ENCODE measurements around the gene CRKL. TPM values are rescaled to one million over a fixed set of nuclear protein-coding genes. Genes with fewer than 3 reads are reported as not detected.

CRKL gene
- polyA plus RNA-seq, 3 donors: 58.7 to 61.0 (median 60.7) TPM

Other genes starting within 250 kb of the CRKL start
- 1 to 10 TPM; 2.7 to 3.6 (median 3.0) TPM for gene SERPIND1, start 143.3 kb upstream of the CRKL start, polyA plus RNA-seq (ENCODE audit: insufficient read length in 3 of 3)
- gene PI4KA, start 58.6 kb upstream of the CRKL start, polyA plus RNA-seq (ENCODE audit: insufficient read length in 3 of 3): 10 to 100 TPM; 74.5 to 84.6 (median 76.0) TPM
- 10 to 100 TPM; 28.1 to 35.5 (median 29.0) TPM for gene SNAP29, start 58.4 kb upstream of the CRKL start, polyA plus RNA-seq (ENCODE audit: insufficient read length in 3 of 3)
- gene AIFM3, start 49.8 kb downstream of the CRKL start, polyA plus RNA-seq (ENCODE audit: insufficient read length in 3 of 3): 1 to 10 TPM; 1.1 to 1.6 (median 1.5) TPM
- gene LZTR1, start 64.9 kb downstream of the CRKL start, polyA plus RNA-seq (ENCODE audit: insufficient read length in 3 of 3): 10 to 100 TPM; 49.3 to 60.5 (median 49.8) TPM
- 10 to 100 TPM; 18.2 to 23.8 (median 22.4) TPM for gene THAP7, start 84.7 kb downstream of the CRKL start, polyA plus RNA-seq (ENCODE audit: insufficient read length in 3 of 3)
- gene P2RX6, start 97.8 kb downstream of the CRKL start, polyA plus RNA-seq (ENCODE audit: insufficient read length in 3 of 3): 1 to 10 TPM; 1.3 to 2.4 (median 1.5) TPM
- gene SLC7A4, start 115.2 kb downstream of the CRKL start, polyA plus RNA-seq (ENCODE audit: insufficient read length in 3 of 3): 1 to 10 TPM; 1.5 to 1.8 (median 1.8) TPM
- under 1 TPM; 0.11 to 0.22 (median 0.22) TPM for gene LRRC74B, start 128.5 kb downstream of the CRKL start, polyA plus RNA-seq (ENCODE audit: insufficient read length in 3 of 3)

Measured in renal pelvis (tissue), 3 donors.